Trophoblast cell (in vitro differentiated cells and primary cell): ENCODE results near the gene UNC93A.

ENCODE experiments used
- DNase-seq, 2 donors: peaks; one replicate each; pipeline ENCODE4 v3.0.0-alpha.2; 2016
- H2AFZ ChIP-seq: 2 replicates; pipeline ENCODE4 v1.6.1; 2013; ENCODE audit warnings: low read length, moderate library complexity, mild to moderate bottlenecking; ENCODE audit not compliant: insufficient read depth, poor library complexity
- H2AK5ac ChIP-seq: 2 replicates; pipeline ENCODE4 v1.6.1; 2013; ENCODE audit warnings: mild to moderate bottlenecking, low read length
- H2BK120ac ChIP-seq: 2 replicates; pipeline ENCODE4 v1.6.1; 2013; ENCODE audit warnings: low read length, mild to moderate bottlenecking, moderate library complexity; ENCODE audit not compliant: insufficient read depth, poor library complexity
- H2BK12ac ChIP-seq: 2 replicates; pipeline ENCODE4 v1.6.1; 2013; ENCODE audit warnings: mild to moderate bottlenecking, low read length, moderate library complexity
- H2BK5ac ChIP-seq: 2 replicates; pipeline ENCODE4 v1.6.1; 2013; ENCODE audit warnings: low read length, low read depth, moderate library complexity, mild to moderate bottlenecking; ENCODE audit not compliant: poor library complexity
- H3K14ac ChIP-seq: 2 replicates; pipeline ENCODE4 v1.6.1; 2013; ENCODE audit warnings: mild to moderate bottlenecking, low read length
- H3K18ac ChIP-seq: 2 replicates; pipeline ENCODE4 v1.6.1; 2013; ENCODE audit warnings: mild to moderate bottlenecking, low read length
- H3K23ac ChIP-seq: 2 replicates; pipeline ENCODE4 v1.6.1; 2013; ENCODE audit warnings: low read length
- H3K27ac ChIP-seq: 2 replicates; pipeline ENCODE4 v1.5.1; 2013; ENCODE audit warnings: low read depth, mild to moderate bottlenecking, inconsistent platforms, low read length, moderate library complexity
- H3K27me3 ChIP-seq: 2 replicates; pipeline ENCODE4 v1.6.1; 2013; ENCODE audit warnings: inconsistent platforms, mild to moderate bottlenecking, low read length, moderate library complexity; ENCODE audit not compliant: insufficient read depth
- H3K36me3 ChIP-seq, 2 experiments: 1 replicate in 1 of 2; 2 replicates in 1 of 2; pipeline ENCODE4 v1.6.1; 2013; ENCODE audit warnings: low read length in 2 of 2, mild to moderate bottlenecking in 2 of 2, moderate library complexity in 1 of 2; ENCODE audit not compliant: insufficient read depth in 2 of 2, control insufficient read depth in 1 of 2
- H3K4ac ChIP-seq: 2 replicates; pipeline ENCODE4 v1.6.1; 2013; ENCODE audit warnings: low read depth, mild to moderate bottlenecking, low read length, moderate library complexity
- H3K4me1 ChIP-seq, 2 experiments: 1 replicate in 1 of 2; 2 replicates in 1 of 2; pipeline ENCODE4 v1.6.1; 2013; ENCODE audit warnings: low read length in 2 of 2, mild to moderate bottlenecking in 2 of 2, moderate library complexity in 1 of 2; ENCODE audit not compliant: insufficient read depth in 2 of 2, control insufficient read depth in 1 of 2
- H3K4me2 ChIP-seq: 2 replicates; pipeline ENCODE4 v1.6.1; 2013; ENCODE audit warnings: inconsistent platforms, mild to moderate bottlenecking, low read length, moderate library complexity
- H3K4me3 ChIP-seq: 2 replicates; pipeline ENCODE4 v1.5.1; 2013; ENCODE audit warnings: mild to moderate bottlenecking, low read depth, low read length, inconsistent platforms
- H3K79me1 ChIP-seq: one replicate; pipeline ENCODE4 v1.6.1; 2013; ENCODE audit warnings: low read length
- H3K79me2 ChIP-seq: 2 replicates; pipeline ENCODE4 v1.6.1; 2013; ENCODE audit warnings: low read length, mild to moderate bottlenecking; ENCODE audit not compliant: control insufficient read depth, insufficient read depth, poor library complexity
- H3K9ac ChIP-seq: 2 replicates; pipeline ENCODE4 v1.6.1; 2013; ENCODE audit warnings: mild to moderate bottlenecking, low read length
- H3K9me3 ChIP-seq: 2 replicates; pipeline ENCODE4 v1.6.1; 2013; ENCODE audit warnings: low read depth, mild to moderate bottlenecking, control low read depth, inconsistent platforms, low read length; ENCODE audit not compliant: insufficient read depth
- H4K12ac ChIP-seq: 2 replicates; pipeline ENCODE4 v1.6.1; 2013; ENCODE audit warnings: low read depth, mild to moderate bottlenecking, low read length, moderate library complexity
- H4K8ac ChIP-seq: 2 replicates; pipeline ENCODE4 v1.6.1; 2013; ENCODE audit warnings: low read depth, mild to moderate bottlenecking, low read length, moderate library complexity
- H4K91ac ChIP-seq: one replicate; pipeline ENCODE4 v1.6.1; 2013; ENCODE audit warnings: low read depth, mild to moderate bottlenecking, low read length, moderate library complexity
- WGBS: extraction: QIAGEN DNeasy Blood & Tissue Kit; methylation state at CpG from one replicate; pipeline ENCODE4 v1.1.7; 2013; ENCODE audit warnings: missing lambda C conversion rate; ENCODE audit not compliant: insufficient read length, insufficient coverage; ENCODE audit errors: extremely low coverage; 5-methylcytosine and 5-hydroxymethylcytosine counted together

UNC93A gene

DNA sequence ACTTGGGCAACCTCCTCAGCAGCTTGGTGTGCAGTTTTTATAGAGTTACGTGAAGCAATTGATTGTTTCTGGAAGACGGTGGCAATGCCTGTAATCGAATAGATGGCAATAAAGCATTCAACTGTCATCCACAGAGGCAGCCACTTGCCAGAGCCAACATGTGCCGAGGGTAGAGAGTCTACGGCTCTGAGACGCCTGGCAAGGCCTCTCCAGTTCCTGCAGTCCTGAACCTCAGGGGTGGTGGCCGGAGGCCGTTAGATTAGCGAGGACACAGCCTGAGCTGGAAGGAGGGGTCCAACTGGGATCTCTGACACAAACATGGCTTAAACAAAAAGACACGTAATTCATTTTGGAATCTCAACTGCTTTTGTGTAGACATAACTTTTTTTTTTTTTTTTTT lies 33.0 kb downstream of the UNC93A start:
- no peak overlapping the region for H3K18ac ChIP-seq
- H3K36me3 ChIP-seq = no peaks in the 10 kb centered on the region
- no peak overlapping the region for H3K4me3 ChIP-seq
- DNase-seq = no peak
- no peaks in the 10 kb centered on the region for H3K4me1 ChIP-seq
- no peaks in the 10 kb centered on the region for H3K79me1 ChIP-seq
- H3K4ac ChIP-seq = no peak overlapping the region
- H3K9ac ChIP-seq = no peak overlapping the region
- no peak overlapping the region for H4K8ac ChIP-seq
- no peak overlapping the region for H2BK120ac ChIP-seq
- H3K9me3 ChIP-seq = peaks cover 4% of the 10 kb centered on the region
- no peak overlapping the region for H3K4me2 ChIP-seq
- H3K23ac ChIP-seq = no peak overlapping the region
- no peak overlapping the region for H4K12ac ChIP-seq
- H2AFZ ChIP-seq = no peak overlapping the region
- no peak overlapping the region for H3K27ac ChIP-seq
- no peak overlapping the region for H3K14ac ChIP-seq
- H2AK5ac ChIP-seq = no peak overlapping the region
- no peak overlapping the region for H2BK5ac ChIP-seq
- no peak overlapping the region for H2BK12ac ChIP-seq
- peak overlapping the region; percentile 20 for H4K91ac ChIP-seq
- no peaks in the 10 kb centered on the region for H3K79me2 ChIP-seq
- no peaks in the 10 kb centered on the region for H3K27me3 ChIP-seq
- no CpG with 5 or more reads among the region's 10 CpGs for WGBS

DNA sequence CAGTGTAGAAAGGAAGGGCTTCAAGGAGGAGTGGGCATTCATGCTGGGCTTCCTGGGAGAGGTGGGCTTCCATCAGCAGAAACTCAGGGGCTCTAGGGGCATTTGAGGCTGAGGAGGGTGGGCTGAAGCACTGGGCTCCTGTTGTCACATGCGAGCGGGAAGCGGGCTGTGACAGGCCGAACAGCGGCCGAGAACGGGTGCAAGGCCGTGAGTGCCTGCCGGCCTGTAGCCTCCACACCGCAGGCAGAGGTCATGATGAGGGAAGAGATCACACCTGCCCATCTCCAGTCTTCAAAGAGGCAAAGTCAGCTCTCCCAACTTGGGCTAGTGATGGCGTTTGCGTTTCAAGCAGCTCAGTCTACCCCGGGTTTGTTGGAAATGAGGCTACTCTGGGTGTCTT lies 34.7 kb downstream of the UNC93A start:
- no CpG with 5 or more reads among the region's 13 CpGs for WGBS
- H3K4ac ChIP-seq = no peak overlapping the region

DNA sequence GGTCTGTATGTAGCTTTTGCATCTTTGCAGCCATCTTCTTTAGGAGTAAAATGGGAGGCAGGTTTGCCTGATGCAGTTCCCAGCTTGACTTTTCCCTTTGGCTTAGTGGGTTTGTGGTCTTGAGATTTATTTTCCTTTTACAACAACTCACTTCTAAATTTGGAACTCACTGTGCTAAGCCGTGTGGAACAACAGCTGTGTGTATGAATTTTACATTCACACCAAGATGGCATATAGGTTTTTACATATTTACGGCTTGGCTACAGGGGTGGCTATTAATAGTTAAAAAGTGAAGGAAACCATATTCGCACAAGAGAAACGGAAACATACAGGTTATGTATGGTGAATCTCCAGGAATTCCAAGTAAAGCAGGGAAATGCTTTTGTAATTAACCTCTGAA lies 36.3 kb downstream of the UNC93A start:
- H3K36me3 ChIP-seq = no peaks in the 10 kb centered on the region
- H3K9ac ChIP-seq = no peak overlapping the region
- no peaks in the 10 kb centered on the region for H3K27me3 ChIP-seq
- H3K9me3 ChIP-seq = peaks cover 4% of the 10 kb centered on the region
- H3K4me2 ChIP-seq = no peak overlapping the region
- H3K18ac ChIP-seq = no peak overlapping the region
- no peaks in the 10 kb centered on the region for H3K79me1 ChIP-seq
- H2AFZ ChIP-seq = no peak overlapping the region
- H3K79me2 ChIP-seq = no peaks in the 10 kb centered on the region
- no peak overlapping the region for H2AK5ac ChIP-seq
- H3K4me1 ChIP-seq = no peaks in the 10 kb centered on the region
- no peak overlapping the region for H2BK12ac ChIP-seq
- no peak overlapping the region for H3K4me3 ChIP-seq
- no peak overlapping the region for H3K23ac ChIP-seq
- no peak overlapping the region for H4K8ac ChIP-seq
- no peak overlapping the region for H2BK5ac ChIP-seq
- no peak overlapping the region for H4K12ac ChIP-seq
- no peak overlapping the region for H3K27ac ChIP-seq
- no CpG with 5 or more reads among the region's 4 CpGs for WGBS
- H2BK120ac ChIP-seq = no peak overlapping the region
- H3K14ac ChIP-seq = no peak overlapping the region
- no peak overlapping the region for H4K91ac ChIP-seq
- no peak for DNase-seq
- no peak overlapping the region for H3K4ac ChIP-seq

More for the DNA sequence above, 34.7 kb downstream of the UNC93A start:
- Histone ChIP-seq H3K79me2 (no peaks in the 10 kb centered on the region), H3K36me3 (no peaks in the 10 kb centered on the region), H3K4me1 (no peaks in the 10 kb centered on the region), H3K79me1 (no peaks in the 10 kb centered on the region), H3K9me3 (peaks cover 4% of the 10 kb centered on the region), H3K4me2 (no peak overlapping the region), H4K91ac (no peak overlapping the region), H2BK5ac (no peak overlapping the region), H2BK12ac (no peak overlapping the region), H3K9ac (no peak overlapping the region), H2BK120ac (no peak overlapping the region), H4K12ac (no peak overlapping the region), H3K4me3 (no peak overlapping the region), H3K14ac (no peak overlapping the region), H2AFZ (no peak overlapping the region), H3K27ac (no peak overlapping the region), H3K27me3 (no peaks in the 10 kb centered on the region), H3K18ac (no peak overlapping the region), H3K23ac (no peak overlapping the region), H4K8ac (no peak overlapping the region), H2AK5ac (no peak overlapping the region)
- no peak for DNase-seq

DNA sequence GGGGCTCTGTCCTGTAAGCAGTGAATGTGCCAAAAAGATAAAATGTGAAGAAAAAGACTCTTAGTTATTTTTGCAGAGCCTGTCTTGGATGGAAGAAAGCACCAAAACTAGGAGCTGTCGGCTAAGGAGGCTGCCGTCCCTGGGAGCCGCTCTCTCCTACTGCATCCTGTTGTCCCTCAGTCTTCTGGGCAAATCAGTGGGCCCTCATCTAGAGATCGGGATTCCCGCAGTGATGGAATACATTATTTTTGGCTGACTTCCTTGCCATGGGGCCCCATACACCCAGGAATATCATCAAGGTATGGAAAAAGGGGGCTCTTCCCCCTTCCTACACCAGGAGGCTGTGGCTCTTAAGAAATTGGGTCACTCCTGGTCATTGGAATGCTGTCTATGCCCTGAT lies 37.0 kb downstream of the UNC93A start:
- no peak overlapping the region for H3K9ac ChIP-seq
- H3K23ac ChIP-seq = no peak overlapping the region
- H2BK120ac ChIP-seq = no peak overlapping the region
- no peaks in the 10 kb centered on the region for H3K27me3 ChIP-seq
- no peaks in the 10 kb centered on the region for H3K4me1 ChIP-seq
- H4K8ac ChIP-seq = no peak overlapping the region
- H3K4me3 ChIP-seq = no peak overlapping the region
- H2AFZ ChIP-seq = no peak overlapping the region
- no peak overlapping the region for H4K91ac ChIP-seq
- H3K27ac ChIP-seq = no peak overlapping the region
- no peak overlapping the region for H3K4ac ChIP-seq
- no peak overlapping the region for H3K14ac ChIP-seq
- H3K9me3 ChIP-seq = peaks cover 4% of the 10 kb centered on the region
- WGBS = no CpG with 5 or more reads among the region's 5 CpGs
- H3K4me2 ChIP-seq = no peak overlapping the region
- no peaks in the 10 kb centered on the region for H3K79me1 ChIP-seq
- H2AK5ac ChIP-seq = no peak overlapping the region
- no peak overlapping the region for H3K18ac ChIP-seq
- H3K36me3 ChIP-seq = no peaks in the 10 kb centered on the region
- H2BK5ac ChIP-seq = no peak overlapping the region
- H4K12ac ChIP-seq = no peak overlapping the region
- H3K79me2 ChIP-seq = no peaks in the 10 kb centered on the region
- no peak for DNase-seq
- H2BK12ac ChIP-seq = no peak overlapping the region
